ENCODE data around the gene CD93.

CD93 gene

DNA sequence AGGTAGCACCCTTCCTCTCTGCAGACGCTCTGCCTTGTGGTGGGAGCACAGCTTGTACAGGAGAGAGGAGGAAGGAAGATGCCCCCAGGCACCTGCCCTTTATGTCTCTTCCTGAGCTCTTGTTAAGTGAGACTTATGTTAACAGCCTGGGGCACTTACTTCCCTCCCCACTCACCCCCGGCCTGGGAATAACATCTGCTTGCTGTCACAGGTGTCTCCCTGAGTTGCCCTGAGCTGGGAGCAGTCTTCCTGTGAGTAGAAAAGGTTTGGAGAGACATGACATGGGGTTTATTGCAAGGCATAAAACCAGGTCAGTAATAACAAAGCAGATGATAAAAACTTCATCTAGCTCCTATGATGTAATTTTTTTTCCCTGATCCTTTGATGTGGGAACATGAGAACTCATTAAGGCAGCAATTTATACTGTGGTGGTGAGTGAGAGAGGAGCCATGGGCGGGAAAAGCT, 49.1 kb downstream of the CD93 start:
- Histone ChIP-seq H3K4me2 (ENCODE audit: low read depth, low read length, poor library complexity, severe bottlenecking) (peak overlapping the region; percentile 11), H3K36me3 (ENCODE audit: insufficient read depth, low read length) (no peaks in the 10 kb centered on the region), H3F3A (ENCODE audit: low read depth) (no peaks in the 10 kb centered on the region), H3K4me1 (ENCODE audit: insufficient read depth, low read length, poor library complexity, severe bottlenecking) (peaks cover 21% of the 10 kb centered on the region), H3K9ac (ENCODE audit: low read depth, low read length, poor library complexity, severe bottlenecking) (no peak overlapping the region), H3K9me3 (ENCODE audit: insufficient read depth, low read depth, low read length) (no peaks in the 10 kb centered on the region), H2AFZ (ENCODE audit: low read length) (no peak overlapping the region), H3K4me3 (ENCODE audit: low read length, poor library complexity, severe bottlenecking) (no peak overlapping the region), H3K79me2 (ENCODE audit: insufficient read depth, low read length) (no peaks in the 10 kb centered on the region), H4K20me1 (ENCODE audit: insufficient read depth, low read length, poor library complexity, severe bottlenecking) (no peaks in the 10 kb centered on the region), H3K27me3 (ENCODE audit: insufficient read depth, low read length, poor library complexity, severe bottlenecking) (no peaks in the 10 kb centered on the region), H3K9me2 (replicated peaks; ENCODE audit: low read depth, low read length) (no peaks in the 10 kb centered on the region)
- no peak for TF ChIP-seq EZH2phosphoT487 (IDR thresholded peaks at IDR 0.05; ENCODE audit: borderline replicate concordance)
- TF ChIP-seq, protein P1, sequence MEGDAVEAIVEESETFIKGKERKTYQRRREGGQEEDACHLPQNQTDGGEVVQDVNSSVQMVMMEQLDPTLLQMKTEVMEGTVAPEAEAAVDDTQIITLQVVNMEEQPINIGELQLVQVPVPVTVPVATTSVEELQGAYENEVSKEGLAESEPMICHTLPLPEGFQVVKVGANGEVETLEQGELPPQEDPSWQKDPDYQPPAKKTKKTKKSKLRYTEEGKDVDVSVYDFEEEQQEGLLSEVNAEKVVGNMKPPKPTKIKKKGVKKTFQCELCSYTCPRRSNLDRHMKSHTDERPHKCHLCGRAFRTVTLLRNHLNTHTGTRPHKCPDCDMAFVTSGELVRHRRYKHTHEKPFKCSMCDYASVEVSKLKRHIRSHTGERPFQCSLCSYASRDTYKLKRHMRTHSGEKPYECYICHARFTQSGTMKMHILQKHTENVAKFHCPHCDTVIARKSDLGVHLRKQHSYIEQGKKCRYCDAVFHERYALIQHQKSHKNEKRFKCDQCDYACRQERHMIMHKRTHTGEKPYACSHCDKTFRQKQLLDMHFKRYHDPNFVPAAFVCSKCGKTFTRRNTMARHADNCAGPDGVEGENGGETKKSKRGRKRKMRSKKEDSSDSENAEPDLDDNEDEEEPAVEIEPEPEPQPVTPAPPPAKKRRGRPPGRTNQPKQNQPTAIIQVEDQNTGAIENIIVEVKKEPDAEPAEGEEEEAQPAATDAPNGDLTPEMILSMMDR (conservative IDR thresholded peaks at IDR 0.05; ENCODE audit: low read length): no peak

DNA sequence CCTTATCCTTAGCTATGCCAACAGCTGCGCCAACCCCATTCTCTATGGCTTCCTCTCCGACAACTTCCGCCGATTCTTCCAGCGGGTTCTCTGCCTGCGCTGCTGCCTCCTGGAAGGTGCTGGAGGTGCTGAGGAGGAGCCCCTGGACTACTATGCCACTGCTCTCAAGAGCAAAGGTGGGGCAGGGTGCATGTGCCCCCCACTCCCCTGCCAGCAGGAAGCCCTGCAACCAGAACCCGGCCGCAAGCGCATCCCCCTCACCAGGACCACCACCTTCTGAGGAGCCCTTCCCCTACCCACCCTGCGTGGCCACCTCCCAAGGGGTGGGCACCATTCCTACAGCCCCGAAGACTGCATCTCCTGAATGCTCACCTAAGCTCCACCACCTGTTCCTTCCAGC, 49.8 kb downstream of the CD93 start:
- no peaks in the 10 kb centered on the region for H3K36me3 ChIP-seq (ENCODE audit: insufficient read depth, low read length)
- H4K20me1 ChIP-seq (ENCODE audit: insufficient read depth, low read length, poor library complexity, severe bottlenecking): no peaks in the 10 kb centered on the region
- H3K9me2 ChIP-seq (replicated peaks; ENCODE audit: low read depth, low read length): no peaks in the 10 kb centered on the region
- H2AFZ ChIP-seq (ENCODE audit: low read length): no peak overlapping the region
- no peaks in the 10 kb centered on the region for H3K27me3 ChIP-seq (ENCODE audit: insufficient read depth, low read length, poor library complexity, severe bottlenecking)
- no peaks in the 10 kb centered on the region for H3K9me3 ChIP-seq (ENCODE audit: insufficient read depth, low read depth, low read length)
- no peak overlapping the region for H3K4me3 ChIP-seq (ENCODE audit: low read length, poor library complexity, severe bottlenecking)
- no peak for TF ChIP-seq EZH2phosphoT487 (IDR thresholded peaks at IDR 0.05; ENCODE audit: borderline replicate concordance)
- TF ChIP-seq, protein P1 (conservative IDR thresholded peaks at IDR 0.05; ENCODE audit: low read length): no peak
- H3K4me1 ChIP-seq (ENCODE audit: insufficient read depth, low read length, poor library complexity, severe bottlenecking): peaks cover 21% of the 10 kb centered on the region
- no peaks in the 10 kb centered on the region for H3K79me2 ChIP-seq (ENCODE audit: insufficient read depth, low read length)
- H3K4me2 ChIP-seq (ENCODE audit: low read depth, low read length, poor library complexity, severe bottlenecking): no peak overlapping the region
- H3K9ac ChIP-seq (ENCODE audit: low read depth, low read length, poor library complexity, severe bottlenecking): no peak overlapping the region
- H3F3A ChIP-seq (ENCODE audit: low read depth): no peaks in the 10 kb centered on the region

DNA sequence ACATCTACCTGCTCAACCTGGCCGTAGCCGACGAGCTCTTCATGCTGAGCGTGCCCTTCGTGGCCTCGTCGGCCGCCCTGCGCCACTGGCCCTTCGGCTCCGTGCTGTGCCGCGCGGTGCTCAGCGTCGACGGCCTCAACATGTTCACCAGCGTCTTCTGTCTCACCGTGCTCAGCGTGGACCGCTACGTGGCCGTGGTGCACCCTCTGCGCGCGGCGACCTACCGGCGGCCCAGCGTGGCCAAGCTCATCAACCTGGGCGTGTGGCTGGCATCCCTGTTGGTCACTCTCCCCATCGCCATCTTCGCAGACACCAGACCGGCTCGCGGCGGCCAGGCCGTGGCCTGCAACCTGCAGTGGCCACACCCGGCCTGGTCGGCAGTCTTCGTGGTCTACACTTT, 50.4 kb downstream of the CD93 start:
- no peak overlapping the region for H3K4me3 ChIP-seq (ENCODE audit: low read length, poor library complexity, severe bottlenecking)
- no peaks in the 10 kb centered on the region for H4K20me1 ChIP-seq (ENCODE audit: insufficient read depth, low read length, poor library complexity, severe bottlenecking)
- no peak overlapping the region for H3K9ac ChIP-seq (ENCODE audit: low read depth, low read length, poor library complexity, severe bottlenecking)
- H3K79me2 ChIP-seq (ENCODE audit: insufficient read depth, low read length): no peaks in the 10 kb centered on the region
- H3K4me1 ChIP-seq (ENCODE audit: insufficient read depth, low read length, poor library complexity, severe bottlenecking): peaks cover 21% of the 10 kb centered on the region
- H3F3A ChIP-seq (ENCODE audit: low read depth): no peaks in the 10 kb centered on the region
- no peaks in the 10 kb centered on the region for H3K9me3 ChIP-seq (ENCODE audit: insufficient read depth, low read depth, low read length)
- no peak for TF ChIP-seq EZH2phosphoT487 (IDR thresholded peaks at IDR 0.05; ENCODE audit: borderline replicate concordance)
- TF ChIP-seq, protein P1 (conservative IDR thresholded peaks at IDR 0.05; ENCODE audit: low read length): no peak
- H3K36me3 ChIP-seq (ENCODE audit: insufficient read depth, low read length): no peaks in the 10 kb centered on the region
- no peaks in the 10 kb centered on the region for H3K9me2 ChIP-seq (replicated peaks; ENCODE audit: low read depth, low read length)
- H3K27me3 ChIP-seq (ENCODE audit: insufficient read depth, low read length, poor library complexity, severe bottlenecking): no peaks in the 10 kb centered on the region
- H2AFZ ChIP-seq (ENCODE audit: low read length): no peak overlapping the region
- H3K4me2 ChIP-seq (ENCODE audit: low read depth, low read length, poor library complexity, severe bottlenecking): no peak overlapping the region

Measured in Loucy (cell line).